ENCODE measurements around the gene GAS2L1.

Gene GAS2L1

GRCh38 chr22:29327089-29327764 is 20.8 kb downstream of the GAS2L1 start:
- DNase-seq (ENCODE audit: low spot score), result no peak

- no peak for DNase-seq (ENCODE audit: low spot score)
Observed at GRCh38 chr22:29328055-29328454, 21.6 kb downstream of the GAS2L1 start.

GRCh38 chr22:29328566-29329500 is 22.4 kb downstream of the GAS2L1 start:
- no peak for DNase-seq (ENCODE audit: low spot score)

- no peak for DNase-seq (ENCODE audit: low spot score)
Observed at GRCh38 chr22:29329581-29329980, 23.1 kb downstream of the GAS2L1 start.

- DNase-seq (ENCODE audit: low spot score), result no peak
Observed at GRCh38 chr22:29330291-29330690, 23.8 kb downstream of the GAS2L1 start.

- no peak for DNase-seq (ENCODE audit: low spot score)
Observed at GRCh38 chr22:29330753-29331152, 24.3 kb downstream of the GAS2L1 start.

- no peak for DNase-seq (ENCODE audit: low spot score)
Observed at GRCh38 chr22:29331213-29331612, 24.8 kb downstream of the GAS2L1 start.

GRCh38 chr22:29331658-29332300 is 25.3 kb downstream of the GAS2L1 start:
- DNase-seq (ENCODE audit: low spot score), result no peak

GRCh38 chr22:29332886-29333496 is 26.5 kb downstream of the GAS2L1 start:
- no peak for DNase-seq (ENCODE audit: low spot score)

GRCh38 chr22:29334148-29334547 is 27.7 kb downstream of the GAS2L1 start:
- DNase-seq (ENCODE audit: low spot score), result no peak

GRCh38 chr22:29334696-29335344 is 28.4 kb downstream of the GAS2L1 start:
- no peak for DNase-seq (ENCODE audit: low spot score)

- DNase-seq (ENCODE audit: low spot score), result no peak
Observed at GRCh38 chr22:29335656-29336055, 29.2 kb downstream of the GAS2L1 start.

- DNase-seq (ENCODE audit: low spot score), result no peak
Observed at GRCh38 chr22:29336751-29337490, 30.5 kb downstream of the GAS2L1 start.

GRCh38 chr22:29337631-29338284 is 31.3 kb downstream of the GAS2L1 start:
- DNase-seq (ENCODE audit: low spot score), result no peak

GRCh38 chr22:29338398-29338797 is 31.9 kb downstream of the GAS2L1 start:
- DNase-seq (ENCODE audit: low spot score), result no peak

- no peak for DNase-seq (ENCODE audit: low spot score)
Observed at GRCh38 chr22:29339381-29340235, 33.2 kb downstream of the GAS2L1 start.

GRCh38 chr22:29340566-29340965 is 34.1 kb downstream of the GAS2L1 start:
- DNase-seq (ENCODE audit: low spot score), result no peak

GRCh38 chr22:29341056-29341848 is 34.8 kb downstream of the GAS2L1 start:
- no peak for DNase-seq (ENCODE audit: low spot score)

GRCh38 chr22:29341849-29342127 is 35.3 kb downstream of the GAS2L1 start:
- DNase-seq (ENCODE audit: low spot score), result no peak

Measured in globus pallidus (tissue), 1 donor.